ENCODE results near the gene BBS5. TPM values are rescaled to one million over a fixed set of nuclear protein-coding genes. Genes with fewer than 3 reads are reported as not detected.
A peak's percentile ranks its signal among the peaks of the same experiment; 100 is the strongest.
"Not testable (repeated sequence)": the region's sequence is repeated elsewhere in the genome, so short reads cannot be mapped to it uniquely, and the experiment has no call there.

BBS5 gene
- total and polyA plus RNA-seq, 8 donors: 6.2 to 22.2 (median 16.2) TPM

DNA sequence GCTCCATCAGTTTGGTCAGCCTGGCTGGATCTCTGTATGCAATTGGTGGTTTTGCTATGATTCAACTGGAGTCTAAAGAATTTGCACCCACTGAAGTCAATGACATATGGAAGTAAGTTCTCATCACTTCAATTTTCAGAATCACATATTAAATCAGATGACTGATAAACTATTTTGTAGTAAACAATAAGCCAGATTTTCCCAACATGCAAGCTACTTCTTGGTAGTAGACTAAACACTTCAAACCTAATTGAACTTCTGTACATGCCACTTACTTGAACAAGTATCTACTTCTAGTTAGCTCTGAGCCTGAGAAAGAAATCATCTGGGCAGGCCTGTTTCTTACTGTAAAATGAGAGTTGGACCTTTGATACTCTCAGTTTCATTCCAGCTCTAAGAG, 41.6 kb downstream of the BBS5 start:
- Histone ChIP-seq H3K36me3 (no peaks in the 10 kb centered on the region), H3K9me3 (no peaks in the 10 kb centered on the region), H3K4me3 (no peak overlapping the region), H3K4me1 (no peaks in the 10 kb centered on the region), H3K27ac (no peak overlapping the region), H3K27me3 (no peaks in the 10 kb centered on the region)
- ATAC-seq (peak; percentile 66), DNase-seq (peak in 2 of 4 donors; percentile 16 to 24)
- TF ChIP-seq, protein P1, sequence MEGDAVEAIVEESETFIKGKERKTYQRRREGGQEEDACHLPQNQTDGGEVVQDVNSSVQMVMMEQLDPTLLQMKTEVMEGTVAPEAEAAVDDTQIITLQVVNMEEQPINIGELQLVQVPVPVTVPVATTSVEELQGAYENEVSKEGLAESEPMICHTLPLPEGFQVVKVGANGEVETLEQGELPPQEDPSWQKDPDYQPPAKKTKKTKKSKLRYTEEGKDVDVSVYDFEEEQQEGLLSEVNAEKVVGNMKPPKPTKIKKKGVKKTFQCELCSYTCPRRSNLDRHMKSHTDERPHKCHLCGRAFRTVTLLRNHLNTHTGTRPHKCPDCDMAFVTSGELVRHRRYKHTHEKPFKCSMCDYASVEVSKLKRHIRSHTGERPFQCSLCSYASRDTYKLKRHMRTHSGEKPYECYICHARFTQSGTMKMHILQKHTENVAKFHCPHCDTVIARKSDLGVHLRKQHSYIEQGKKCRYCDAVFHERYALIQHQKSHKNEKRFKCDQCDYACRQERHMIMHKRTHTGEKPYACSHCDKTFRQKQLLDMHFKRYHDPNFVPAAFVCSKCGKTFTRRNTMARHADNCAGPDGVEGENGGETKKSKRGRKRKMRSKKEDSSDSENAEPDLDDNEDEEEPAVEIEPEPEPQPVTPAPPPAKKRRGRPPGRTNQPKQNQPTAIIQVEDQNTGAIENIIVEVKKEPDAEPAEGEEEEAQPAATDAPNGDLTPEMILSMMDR (IDR thresholded peaks at IDR 0.05): no peak
- intact Hi-C loops (cut with DNase I): no loop called here

DNA sequence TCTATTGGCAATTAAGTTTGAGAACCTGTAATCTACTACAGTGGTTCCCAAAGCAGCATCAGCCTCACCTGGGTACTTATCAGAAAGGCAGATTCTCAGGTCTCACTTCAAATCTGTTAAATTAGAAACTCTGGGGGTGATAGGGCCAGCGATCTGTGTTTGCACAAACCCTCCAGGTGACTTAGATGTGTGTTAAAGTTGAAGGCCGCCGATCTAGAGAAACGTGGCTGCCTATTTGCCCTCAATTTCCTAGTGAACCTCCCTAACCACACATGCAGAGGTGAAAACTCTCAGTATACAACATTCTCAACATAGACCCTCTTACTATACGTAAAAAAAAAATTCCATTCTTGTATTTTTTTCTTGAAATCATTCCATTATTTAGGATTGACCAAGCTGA, 44.4 kb downstream of the BBS5 start:
- ATAC-seq (no peak), DNase-seq (no peak)
- TF ChIP-seq, protein P1 (IDR thresholded peaks at IDR 0.05): no peak
- H3K27me3 ChIP-seq: no peaks in the 10 kb centered on the region
- H3K36me3 ChIP-seq: no peaks in the 10 kb centered on the region
- H3K4me1 ChIP-seq: no peaks in the 10 kb centered on the region
- no peak overlapping the region for H3K4me3 ChIP-seq
- intact Hi-C loops (cut with DNase I): no loop called here
- H3K27ac ChIP-seq: no peak overlapping the region
- H3K9me3 ChIP-seq: no peaks in the 10 kb centered on the region

DNA sequence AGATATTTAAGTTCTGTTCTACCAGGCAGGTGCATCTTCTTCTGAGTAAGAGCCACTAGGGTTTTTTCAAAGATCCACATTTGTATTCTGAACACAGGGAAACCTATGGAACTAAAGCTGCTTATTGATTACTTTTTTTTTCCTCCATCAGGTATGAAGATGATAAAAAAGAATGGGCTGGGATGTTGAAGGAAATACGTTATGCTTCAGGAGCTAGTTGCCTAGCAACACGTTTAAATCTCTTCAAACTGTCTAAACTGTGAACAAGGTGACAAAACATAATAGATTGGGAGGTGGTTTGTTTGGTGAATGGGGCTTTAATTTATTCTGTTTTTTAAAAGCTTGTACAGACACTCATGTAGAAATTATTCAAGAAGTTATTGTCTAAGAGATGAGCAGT, 46.1 kb downstream of the BBS5 start:
- no peaks in the 10 kb centered on the region for H3K4me1 ChIP-seq
- ATAC-seq: no peak
- intact Hi-C loops (cut with DNase I): no loop called here
- H3K4me3 ChIP-seq: no peak overlapping the region
- TF ChIP-seq, protein P1 (IDR thresholded peaks at IDR 0.05): no peak
- no peak for DNase-seq
- H3K9me3 ChIP-seq: no peaks in the 10 kb centered on the region
- peaks cover 0 to 9% of the 10 kb centered on the region in 2 donors for H3K36me3 ChIP-seq
- H3K27ac ChIP-seq: no peak overlapping the region
- no peaks in the 10 kb centered on the region for H3K27me3 ChIP-seq

DNA sequence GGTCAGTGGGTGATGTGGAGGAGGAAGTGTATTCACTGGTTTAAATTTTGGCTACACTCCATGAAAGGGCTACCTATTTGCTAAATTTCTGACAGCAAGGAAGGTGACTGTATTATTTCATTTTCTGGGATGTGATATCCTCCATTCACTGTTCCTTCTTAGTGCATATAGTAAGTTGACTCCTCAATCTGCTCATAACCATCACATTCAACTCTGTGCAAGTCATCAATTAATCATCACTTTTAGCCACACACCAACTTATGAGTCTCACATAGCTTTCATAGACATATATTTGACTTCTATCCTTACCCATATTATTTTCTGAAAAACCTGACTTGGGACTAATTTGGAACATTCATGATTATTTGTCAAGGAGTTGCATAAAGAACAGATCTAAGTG, 47.2 kb downstream of the BBS5 start:
- no peaks in the 10 kb centered on the region for H3K4me1 ChIP-seq
- no peak overlapping the region for H3K27ac ChIP-seq
- H3K4me3 ChIP-seq: no peak overlapping the region
- H3K36me3 ChIP-seq: peaks cover 0 to 9% of the 10 kb centered on the region in 2 donors
- TF ChIP-seq, protein P1 (IDR thresholded peaks at IDR 0.05): no peak
- intact Hi-C loops (cut with DNase I): no loop called here
- H3K9me3 ChIP-seq: no peaks in the 10 kb centered on the region
- DNase-seq: no peak
- no peak for ATAC-seq
- no peaks in the 10 kb centered on the region for H3K27me3 ChIP-seq

DNA sequence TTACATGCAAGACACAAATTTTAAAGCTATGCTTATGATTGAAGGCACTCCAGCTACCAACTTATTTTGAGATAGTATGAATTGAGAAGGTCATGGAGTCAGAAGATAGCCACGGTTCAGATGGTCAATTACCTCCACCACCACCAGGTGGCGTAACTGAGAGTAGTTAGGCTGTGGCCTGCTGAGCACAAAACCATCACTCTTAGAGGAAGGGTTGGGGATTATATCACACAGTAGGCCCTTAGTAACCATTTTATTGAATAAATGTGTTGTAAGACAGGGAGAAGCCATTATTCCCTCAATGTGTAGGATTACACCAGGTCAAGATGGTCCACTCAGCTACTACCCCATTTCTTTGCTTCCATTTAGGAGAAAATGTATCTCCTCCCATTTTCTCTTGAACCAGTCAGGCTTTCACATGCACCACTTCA, 49.0 kb downstream of the BBS5 start:
- H3K4me1 ChIP-seq: no peaks in the 10 kb centered on the region
- peaks cover 0 to 9% of the 10 kb centered on the region in 2 donors for H3K36me3 ChIP-seq
- ATAC-seq (peak; percentile 93), DNase-seq (peak in 3 of 4 donors; percentile 13 to 54 (median 44))
- TF ChIP-seq, protein P1 (IDR thresholded peaks at IDR 0.05): peak; percentile 77 to 78
- H3K27me3 ChIP-seq: no peaks in the 10 kb centered on the region
- intact Hi-C loops (cut with DNase I): no loop called here
- H3K4me3 ChIP-seq: no peak overlapping the region
- no peaks in the 10 kb centered on the region for H3K9me3 ChIP-seq
- no peak overlapping the region for H3K27ac ChIP-seq

DNA sequence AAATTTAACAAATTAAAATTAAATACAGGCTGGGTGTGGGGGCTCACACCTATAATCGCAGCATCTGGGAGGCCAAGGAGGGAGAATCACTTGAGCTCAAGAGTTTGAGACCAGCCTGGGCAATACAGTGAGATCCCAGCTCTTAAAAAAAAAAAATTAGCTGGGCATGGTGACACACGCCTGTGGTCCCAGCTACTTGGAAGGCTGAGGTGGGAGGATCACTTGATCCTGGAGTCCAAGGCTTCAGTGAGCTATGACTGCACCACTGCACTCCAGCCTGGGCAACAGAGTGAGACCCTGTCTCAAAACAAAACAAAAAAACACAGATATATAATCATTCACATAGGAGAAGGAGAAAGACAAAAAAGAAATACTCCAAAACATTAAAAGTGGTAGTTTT, 60.2 kb downstream of the BBS5 start:
- H3K9me3 ChIP-seq; H3K4me3 ChIP-seq; intact Hi-C loops (cut with DNase I); DNase-seq; ATAC-seq; H3K27ac ChIP-seq; H3K27me3 ChIP-seq; H3K4me1 ChIP-seq: not testable (repeated sequence)
- peaks cover 0 to 66% of the 10 kb centered on the region in 2 donors for H3K36me3 ChIP-seq
